Gastroesophageal sphincter (tissue), 4 donors: Measurements from ENCODE around the gene APOD. TPM values are rescaled to one million over a fixed set of nuclear protein-coding genes. Genes with fewer than 3 reads are reported as not detected.

Source experiments
- ATAC-seq: fragments of 150-250 bp; one replicate; pipeline ENCODE4 v1.9.1; 2016; ENCODE audit warnings: mild to moderate bottlenecking, moderate library complexity
- H3K27ac ChIP-seq, 4 donors: fragments of 200-600 bp; sonication (generic) in 3 of 4; 1 replicate in 3 of 4; 2 replicates in 1 of 4; pipeline ENCODE4 v1.5.1; 2016 to 2019
- H3K27me3 ChIP-seq: fragments of 200-600 bp; sonication (generic); one replicate; pipeline ENCODE4 v1.5.1; 2019
- H3K36me3 ChIP-seq, 2 donors: fragments of 200-600 bp; sonication (generic); one replicate each; pipeline ENCODE4 v1.5.1; 2019; ENCODE audit warnings: control low read depth in 1 of 2
- H3K4me1 ChIP-seq, 3 donors: fragments of 200-600 bp; sonication (generic); 1 replicate in 2 of 3; 2 replicates in 1 of 3; pipeline ENCODE4 v1.5.1; 2016 to 2019; ENCODE audit warnings: control low read depth in 2 of 3
- H3K4me3 ChIP-seq, 2 donors: fragments of 200-600 bp; sonication (generic); one replicate each; pipeline ENCODE4 v1.5.1; 2019; ENCODE audit warnings: mild to moderate bottlenecking in 1 of 2, moderate library complexity in 1 of 2
- H3K9me3 ChIP-seq, 3 donors: fragments of 200-600 bp; sonication (generic); one replicate each; pipeline ENCODE4 v1.5.1; 2017 to 2019; ENCODE audit warnings: control low read depth in 2 of 3
- EP300 ChIP-seq: sonication (generic); formaldehyde crosslinking; IDR thresholded peaks from one replicate; pipeline ENCODE4 v1.6.1; 2017; ENCODE audit warnings: antibody characterized with exemption, mild to moderate bottlenecking
- POLR2A ChIP-seq, 2 donors: fragments of 450-650 bp; IDR thresholded peaks; one replicate each; pipeline ENCODE4 v1.6.1; 2017; ENCODE audit warnings: antibody characterized with exemption in 2 of 2, mild to moderate bottlenecking in 2 of 2, moderate library complexity in 1 of 2
- POLR2AphosphoS5 ChIP-seq: sonication (generic); formaldehyde crosslinking; IDR thresholded peaks from one replicate; pipeline ENCODE4 v1.6.1; 2017; ENCODE audit warnings: antibody characterized with exemption
- WGBS, 2 donors: methylation state at CpG; one replicate each; pipeline ENCODE4 v1.1.5; 2018; ENCODE audit warnings: low coverage in 1 of 2; 5-methylcytosine and 5-hydroxymethylcytosine counted together
- total RNA-seq, 4 donors: library from RNA; depleted of rRNA; stranded (reverse); fragments of >200 nt; gene quantifications; one replicate each; pipeline ENCODE4 v1.1.0, GENCODE V29; 2016
- TF ChIP-seq, protein P1 (sequence below), 4 experiments: fragments of 200-600 bp in 2 of 4; fragments of 450-650 bp in 2 of 4; sonication (generic) in 1 of 4; IDR thresholded peaks; one replicate each; pipeline ENCODE4 v1.5.1; 2017 to 2019; ENCODE audit warnings: antibody characterized with exemption in 4 of 4, mild to moderate bottlenecking in 2 of 4, moderate library complexity in 2 of 4

Gene APOD
- total RNA-seq, 4 donors from 2014 or later, result 123 to 541 (median 380) TPM

DNA sequence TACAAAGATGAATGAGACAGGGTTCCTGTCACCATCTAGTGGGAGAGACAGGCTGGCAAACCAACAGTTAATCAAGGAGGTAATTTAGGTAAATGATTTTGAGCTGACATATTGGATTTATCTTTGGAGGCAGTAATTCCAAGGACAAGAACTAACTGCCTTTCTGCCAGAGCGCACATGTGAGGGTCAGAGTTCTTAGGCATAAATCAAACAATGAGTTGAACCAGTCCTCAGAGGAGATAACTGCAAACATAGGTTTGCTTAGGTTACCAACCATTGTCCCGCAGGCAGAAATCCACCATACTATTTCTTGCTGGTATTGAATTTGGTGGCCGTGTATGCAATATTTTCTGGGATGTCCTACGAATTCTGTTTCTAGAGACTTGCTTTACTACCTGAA, 26.4 kb downstream of the APOD start:
- Histone ChIP-seq H3K36me3 (no peaks in the 10 kb centered on the region), H3K4me1 (no peaks in the 10 kb centered on the region), H3K4me3 (no peak overlapping the region), H3K9me3 (no peaks in the 10 kb centered on the region), H3K27me3 (peaks cover 5% of the 10 kb centered on the region), H3K27ac (no peak overlapping the region)
- TF ChIP-seq, protein P1, sequence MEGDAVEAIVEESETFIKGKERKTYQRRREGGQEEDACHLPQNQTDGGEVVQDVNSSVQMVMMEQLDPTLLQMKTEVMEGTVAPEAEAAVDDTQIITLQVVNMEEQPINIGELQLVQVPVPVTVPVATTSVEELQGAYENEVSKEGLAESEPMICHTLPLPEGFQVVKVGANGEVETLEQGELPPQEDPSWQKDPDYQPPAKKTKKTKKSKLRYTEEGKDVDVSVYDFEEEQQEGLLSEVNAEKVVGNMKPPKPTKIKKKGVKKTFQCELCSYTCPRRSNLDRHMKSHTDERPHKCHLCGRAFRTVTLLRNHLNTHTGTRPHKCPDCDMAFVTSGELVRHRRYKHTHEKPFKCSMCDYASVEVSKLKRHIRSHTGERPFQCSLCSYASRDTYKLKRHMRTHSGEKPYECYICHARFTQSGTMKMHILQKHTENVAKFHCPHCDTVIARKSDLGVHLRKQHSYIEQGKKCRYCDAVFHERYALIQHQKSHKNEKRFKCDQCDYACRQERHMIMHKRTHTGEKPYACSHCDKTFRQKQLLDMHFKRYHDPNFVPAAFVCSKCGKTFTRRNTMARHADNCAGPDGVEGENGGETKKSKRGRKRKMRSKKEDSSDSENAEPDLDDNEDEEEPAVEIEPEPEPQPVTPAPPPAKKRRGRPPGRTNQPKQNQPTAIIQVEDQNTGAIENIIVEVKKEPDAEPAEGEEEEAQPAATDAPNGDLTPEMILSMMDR (IDR thresholded peaks at IDR 0.05), result no peak
- TF ChIP-seq POLR2A (IDR thresholded peaks at IDR 0.05), result no peak
- TF ChIP-seq POLR2AphosphoS5, result no peak
- no peak for TF ChIP-seq EP300
- WGBS, 2 donors, result 76 to 93% methylated on average over 3 to 4 of the region's 4 CpGs
- ATAC-seq, result no peak

DNA sequence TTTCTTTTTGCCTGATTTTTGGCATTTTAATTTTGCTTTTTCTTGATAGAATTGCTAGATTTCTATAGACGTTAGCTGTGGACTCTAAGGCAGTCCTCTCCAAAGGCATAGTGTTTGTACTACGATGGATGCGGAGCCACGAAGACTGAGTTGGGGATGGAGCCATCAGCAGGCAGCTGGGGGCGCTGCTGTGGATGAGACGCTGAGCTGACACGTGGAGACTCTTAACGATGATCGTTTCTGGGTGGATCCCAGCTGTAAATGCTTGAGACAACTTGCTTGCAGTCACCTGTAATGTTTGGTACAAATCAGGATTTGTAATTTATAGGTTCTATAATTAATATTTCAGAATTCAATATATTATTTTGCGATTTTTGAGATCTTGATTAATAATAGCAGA, 27.4 kb downstream of the APOD start:
- peaks cover 5% of the 10 kb centered on the region for H3K27me3 ChIP-seq
- no peak for ATAC-seq
- TF ChIP-seq POLR2A (IDR thresholded peaks at IDR 0.05) (no peak), EP300 (no peak), POLR2AphosphoS5 (no peak)
- TF ChIP-seq, protein P1 (IDR thresholded peaks at IDR 0.05), result no peak
- 29 to 52% methylated on average over 3 to 7 of the region's 10 CpGs for WGBS, 2 donors
- no peak overlapping the region for H3K27ac ChIP-seq
- no peak overlapping the region for H3K4me3 ChIP-seq
- no peaks in the 10 kb centered on the region for H3K9me3 ChIP-seq
- no peaks in the 10 kb centered on the region for H3K4me1 ChIP-seq
- H3K36me3 ChIP-seq, result no peaks in the 10 kb centered on the region

DNA sequence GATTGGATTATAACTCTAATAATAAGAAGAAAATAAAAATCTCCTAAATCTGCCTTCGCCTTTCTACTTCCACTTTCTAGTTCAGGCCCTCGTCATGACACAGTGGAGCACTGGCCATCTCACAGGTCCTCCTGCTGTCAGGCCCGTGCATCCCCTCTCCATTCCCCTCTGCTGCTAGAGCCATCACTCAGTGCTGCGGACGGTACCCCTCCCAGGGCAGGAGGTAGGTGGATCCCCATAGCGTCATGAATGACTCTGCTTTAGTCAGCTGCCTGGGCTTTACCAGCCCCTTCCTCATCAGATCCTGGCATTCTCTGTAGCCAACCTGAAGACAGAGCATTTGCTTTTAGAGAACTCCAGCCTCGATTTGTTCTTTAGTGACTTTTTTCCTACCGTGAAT, 28.6 kb downstream of the APOD start:
- 72 to 75% methylated on average over 5 to 8 of the region's 8 CpGs for WGBS, 2 donors
- H3K36me3 ChIP-seq, result no peaks in the 10 kb centered on the region
- no peak for ATAC-seq

DNA sequence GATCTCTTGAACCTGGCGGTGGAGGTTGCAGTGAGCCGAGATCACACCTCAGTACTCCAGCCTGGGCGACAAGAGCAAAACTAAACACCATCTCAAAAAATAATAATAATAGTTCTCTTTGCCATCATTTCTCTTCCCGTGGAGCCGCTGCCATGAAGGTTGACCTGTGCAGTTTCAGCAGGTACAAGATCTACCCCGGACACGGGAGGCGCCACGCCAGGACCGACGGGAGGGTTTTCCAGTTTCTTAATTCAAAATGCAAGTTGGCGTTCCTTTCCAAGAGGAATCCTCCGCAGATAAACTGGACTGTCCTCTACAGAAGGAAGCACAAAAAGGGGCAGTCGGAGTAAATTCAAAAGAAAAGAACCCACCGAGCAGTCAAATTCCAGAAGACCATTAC, 29.3 kb downstream of the APOD start:
- Histone ChIP-seq H3K9me3 (no peaks in the 10 kb centered on the region), H3K36me3 (no peaks in the 10 kb centered on the region), H3K4me1 (peaks cover 0 to 7% (median 0%) of the 10 kb centered on the region in 3 donors), H3K27me3 (peaks cover 5% of the 10 kb centered on the region), H3K27ac (no peak overlapping the region), H3K4me3 (no peak overlapping the region)
- TF ChIP-seq, protein P1 (IDR thresholded peaks at IDR 0.05), result no peak
- no peak for TF ChIP-seq POLR2AphosphoS5
- 89 to 92% methylated on average over 4 to 10 of the region's 15 CpGs for WGBS, 2 donors
- ATAC-seq, result no peak

More for the DNA sequence above, 28.6 kb downstream of the APOD start:
- no peak overlapping the region for H3K4me3 ChIP-seq
- TF ChIP-seq EP300, result no peak
- TF ChIP-seq, protein P1 (IDR thresholded peaks at IDR 0.05), result no peak
- TF ChIP-seq POLR2A (IDR thresholded peaks at IDR 0.05), result no peak
- TF ChIP-seq POLR2AphosphoS5, result no peak
- H3K27ac ChIP-seq, result no peak overlapping the region
- H3K9me3 ChIP-seq, result no peaks in the 10 kb centered on the region
- peaks cover 0 to 7% (median 0%) of the 10 kb centered on the region in 3 donors for H3K4me1 ChIP-seq
- peaks cover 5% of the 10 kb centered on the region for H3K27me3 ChIP-seq

DNA sequence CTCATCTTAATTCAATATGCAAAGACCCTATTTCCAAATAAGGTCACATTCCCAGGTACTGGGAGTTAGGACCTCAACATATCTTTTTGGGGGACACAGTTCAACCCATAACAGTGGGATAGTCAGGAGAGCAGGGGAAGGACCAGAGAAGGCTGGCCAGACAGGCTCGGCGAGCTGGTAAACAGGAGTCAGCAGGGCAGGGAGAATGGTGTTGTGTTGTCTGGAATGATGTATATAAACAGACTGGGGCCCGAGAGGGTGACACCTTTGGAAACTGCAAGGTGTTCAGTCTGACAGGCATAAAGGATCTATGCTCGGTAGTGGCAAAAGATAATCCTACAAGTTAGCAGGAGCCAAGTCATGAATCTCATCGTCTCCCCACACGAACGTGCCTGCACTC, 30.5 kb downstream of the APOD start:
- peaks cover 5% of the 10 kb centered on the region for H3K27me3 ChIP-seq
- H3K9me3 ChIP-seq, result no peaks in the 10 kb centered on the region
- H3K27ac ChIP-seq, result no peak overlapping the region
- no peaks in the 10 kb centered on the region for H3K36me3 ChIP-seq
- H3K4me3 ChIP-seq, result no peak overlapping the region
- peaks cover 0 to 7% (median 0%) of the 10 kb centered on the region in 3 donors for H3K4me1 ChIP-seq
- TF ChIP-seq, protein P1 (IDR thresholded peaks at IDR 0.05), result no peak
- no peak for TF ChIP-seq POLR2AphosphoS5
- TF ChIP-seq EP300, result no peak
- no peak for TF ChIP-seq POLR2A (IDR thresholded peaks at IDR 0.05)
- ATAC-seq, result no peak
- 67 to 100% methylated on average over 2 to 7 of the region's 7 CpGs for WGBS, 2 donors
